ENCODE results near the gene RABL2A.
"Not testable (repeated sequence)": the region's sequence is repeated elsewhere in the genome, so short reads cannot be mapped to it uniquely, and the experiment has no call there.

The RABL2A gene

DNA sequence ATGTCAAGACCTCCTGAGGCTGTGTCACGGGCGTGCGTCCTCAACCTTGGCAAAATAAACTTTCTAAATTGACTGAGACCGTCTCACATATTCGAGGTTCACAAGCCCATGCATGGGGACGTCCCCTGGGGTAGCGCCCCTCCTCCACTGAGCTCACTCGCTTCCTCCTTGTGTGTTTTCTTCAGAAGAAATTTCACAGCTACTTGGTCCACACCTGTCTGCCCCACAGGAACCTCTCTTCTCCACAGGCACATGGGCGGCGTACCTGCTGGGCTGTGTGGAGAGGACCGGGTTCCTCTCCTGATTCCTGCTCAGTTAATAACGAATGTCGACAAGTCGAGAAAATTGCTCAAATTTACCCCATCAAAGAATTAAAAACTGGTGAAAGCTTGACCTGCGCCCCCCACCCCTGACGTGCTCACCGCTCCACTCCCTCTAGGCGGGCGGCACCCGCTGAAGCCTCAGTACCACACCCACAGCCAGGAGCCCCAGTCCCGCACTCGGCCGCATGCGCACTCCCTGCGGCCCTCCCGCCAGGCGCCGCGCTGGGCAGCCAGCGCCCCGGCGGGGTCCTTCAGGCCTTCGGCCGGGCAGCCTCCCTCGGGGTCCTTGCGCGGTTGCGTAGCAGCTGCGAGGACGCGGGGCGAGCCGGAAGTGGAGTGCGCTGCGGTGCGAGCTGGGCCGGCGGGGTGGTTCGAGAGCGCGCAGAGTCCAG lies at the start of gene RABL2A:
TSS of gene RABL2A (plus strand) at position 651 of the 715 bp plus-strand sequence. CDS start 1,341 bp downstream, outside the sequence.
- FAIRE-seq = not testable (repeated sequence)

DNA sequence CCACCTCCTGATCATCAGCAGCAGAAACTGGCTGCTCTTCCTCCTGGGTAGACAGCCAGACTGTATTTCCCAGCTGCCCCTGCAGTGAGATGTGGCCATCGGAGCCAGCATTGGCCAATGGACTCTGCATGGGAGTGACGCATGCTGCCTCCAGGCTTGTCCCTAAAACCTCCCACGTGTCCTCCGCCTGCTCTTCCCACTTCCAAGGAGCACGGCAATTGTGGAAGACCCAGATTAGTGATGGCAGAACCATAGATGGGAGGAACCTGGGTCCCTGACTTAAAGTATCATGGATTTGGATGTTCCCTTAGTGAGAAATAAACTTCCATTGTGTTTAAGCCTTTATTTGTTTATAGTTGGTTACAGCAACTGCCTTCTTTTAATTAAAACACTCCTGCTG lies 48.6 kb upstream of the RABL2A start:
- not testable (repeated sequence) for FAIRE-seq

DNA sequence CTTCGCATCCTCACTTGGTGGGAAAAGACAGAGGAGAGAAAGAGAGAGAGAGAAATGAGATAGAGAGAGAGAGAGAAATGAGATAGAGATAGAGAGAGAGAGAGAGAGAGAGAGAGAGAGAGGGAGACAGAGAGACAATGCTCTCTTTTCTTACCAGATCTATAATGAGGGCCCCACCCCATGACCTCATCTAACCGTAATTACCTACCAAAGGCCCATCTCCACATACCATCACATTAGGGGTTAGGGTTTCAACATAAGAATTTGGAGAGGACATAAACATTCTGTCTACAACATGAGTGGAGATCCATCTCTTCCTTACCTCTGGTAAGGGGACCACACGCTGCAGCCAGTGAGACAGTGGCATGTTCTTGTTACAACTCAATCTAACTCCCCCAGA lies 44.6 kb upstream of the RABL2A start:
- FAIRE-seq = not testable (repeated sequence)

DNA sequence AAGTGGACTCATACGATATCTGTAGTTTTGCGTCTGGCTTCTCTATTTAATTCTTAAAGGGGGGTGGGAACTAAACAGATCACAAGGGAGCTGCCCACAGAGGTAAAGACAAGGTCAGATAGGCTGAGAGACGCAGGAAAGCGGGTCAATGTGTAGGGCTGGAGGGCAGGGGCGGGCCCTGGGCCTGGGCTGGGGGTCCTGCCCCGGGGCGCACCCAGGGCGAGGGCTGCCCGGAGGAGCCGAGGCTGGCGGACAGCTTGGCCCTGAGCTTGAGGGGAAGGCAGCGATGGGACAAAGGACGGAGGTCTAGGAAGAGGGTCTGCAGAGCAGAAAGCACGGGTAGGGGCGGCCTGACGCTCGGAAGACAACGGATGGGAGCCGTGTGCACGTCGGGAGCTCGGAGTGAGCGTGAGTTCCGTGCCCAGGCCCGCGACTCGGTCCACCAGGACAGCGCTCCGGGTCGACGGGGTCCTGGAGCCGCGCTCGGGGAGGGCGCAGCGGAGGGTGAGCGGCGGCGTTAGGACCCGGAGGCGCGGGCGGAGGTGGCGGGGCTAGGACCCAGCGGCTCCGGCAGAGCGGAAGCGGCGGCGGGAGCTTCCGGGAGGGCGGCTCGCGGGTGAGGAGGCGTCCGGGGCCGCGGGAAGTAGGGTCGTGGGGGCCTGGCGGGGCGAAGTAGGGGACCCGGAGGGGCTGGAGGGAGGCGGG lies 43.4 kb upstream of the RABL2A start:
- FAIRE-seq = not testable (repeated sequence)

DNA sequence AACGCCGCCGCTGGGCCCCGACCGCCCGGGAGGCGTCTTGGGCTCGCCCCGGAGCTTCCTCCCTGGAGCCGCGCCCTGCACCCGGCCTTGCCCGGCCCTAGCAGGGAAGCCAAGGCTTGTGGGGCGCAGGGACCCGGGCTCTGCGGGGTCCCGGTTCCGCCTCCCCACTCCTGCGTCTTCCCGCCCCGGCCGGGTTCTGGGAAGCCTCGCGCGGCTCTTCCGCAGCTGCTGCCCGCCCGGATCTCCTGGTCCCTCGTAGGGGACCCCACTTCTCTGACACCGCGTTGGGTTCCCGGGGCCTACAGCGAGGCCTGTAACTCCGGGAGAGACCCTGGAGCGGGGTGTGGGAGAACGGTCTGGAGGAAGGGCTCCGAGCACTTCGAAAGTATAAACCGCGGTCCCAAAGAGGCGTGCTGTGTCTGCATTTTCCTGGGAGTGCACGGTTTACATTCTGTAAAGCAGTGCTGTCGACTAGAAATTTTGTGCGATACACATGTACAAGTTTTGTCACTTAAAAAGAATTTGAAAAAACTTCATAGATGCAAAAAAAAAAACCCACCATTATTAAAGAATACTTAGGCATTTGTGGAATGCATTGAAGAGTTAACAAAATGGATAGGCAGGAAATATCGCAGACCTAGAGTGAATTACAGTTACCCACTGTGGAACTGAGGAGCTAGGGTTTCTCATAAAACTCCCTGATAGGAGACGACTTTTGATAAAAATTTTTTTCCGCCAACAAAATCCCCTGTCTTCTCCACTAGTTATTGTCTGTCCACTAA lies 42.6 kb upstream of the RABL2A start:
- FAIRE-seq = not testable (repeated sequence)

DNA sequence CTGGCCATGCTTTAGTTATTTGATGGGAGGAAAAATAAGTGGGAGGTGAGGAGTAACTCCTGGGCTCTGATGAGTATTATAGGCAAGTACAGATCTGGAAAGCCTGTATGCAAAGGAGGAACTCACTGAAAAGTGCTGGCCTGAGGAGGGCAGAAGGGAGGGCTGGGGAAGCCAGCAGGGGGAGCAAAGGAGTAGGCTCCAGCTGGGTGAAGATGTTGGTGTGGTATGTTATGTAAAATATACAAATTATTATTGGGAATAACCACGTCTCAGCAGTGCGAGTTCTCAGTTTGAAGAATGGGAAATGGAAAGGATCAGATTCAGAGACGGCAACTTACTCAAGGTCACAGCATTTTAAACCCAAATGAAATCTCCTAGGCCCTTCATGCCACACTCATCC lies 39.9 kb upstream of the RABL2A start:
- FAIRE-seq = not testable (repeated sequence)

DNA sequence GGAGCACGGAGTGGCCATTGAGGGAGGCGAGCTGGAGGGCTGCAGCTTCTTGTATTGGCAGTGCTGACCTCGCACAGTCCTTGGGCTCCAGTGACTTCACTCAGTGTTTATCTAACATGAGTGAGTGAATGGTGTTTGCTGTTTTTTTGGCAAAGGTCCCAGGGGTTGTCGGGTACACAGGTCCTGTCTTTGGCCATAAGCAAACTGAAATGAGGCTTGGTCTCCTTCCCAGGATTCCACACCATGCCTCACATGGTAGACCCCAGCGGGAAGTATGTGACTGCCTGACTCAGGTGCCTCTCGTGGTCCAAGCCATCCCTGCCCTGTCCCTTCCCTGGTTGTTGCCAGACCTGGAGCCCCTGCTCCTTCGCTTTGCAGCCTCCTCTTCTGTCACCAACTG lies 37.5 kb upstream of the RABL2A start:
- not testable (repeated sequence) for FAIRE-seq

DNA sequence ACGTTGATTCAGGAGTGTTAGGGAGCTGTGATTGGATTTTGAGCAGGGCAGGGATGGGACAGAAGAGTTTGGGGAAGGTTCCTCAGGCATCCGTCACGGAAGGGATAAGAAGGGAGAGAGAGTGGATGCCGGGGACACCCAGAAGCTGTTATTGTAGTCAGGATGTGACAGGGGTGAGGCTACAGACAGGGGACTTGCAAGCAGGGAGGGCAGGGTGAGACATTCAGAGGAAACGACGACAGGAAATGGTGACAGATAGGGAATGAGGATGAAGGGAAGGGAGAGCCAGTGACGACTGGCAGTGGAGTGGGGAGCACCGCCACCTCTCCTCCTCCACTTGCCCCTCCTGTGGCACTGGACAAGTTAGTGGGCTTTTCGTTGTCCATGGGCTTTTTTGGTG lies 35.1 kb upstream of the RABL2A start:
- not testable (repeated sequence) for FAIRE-seq

DNA sequence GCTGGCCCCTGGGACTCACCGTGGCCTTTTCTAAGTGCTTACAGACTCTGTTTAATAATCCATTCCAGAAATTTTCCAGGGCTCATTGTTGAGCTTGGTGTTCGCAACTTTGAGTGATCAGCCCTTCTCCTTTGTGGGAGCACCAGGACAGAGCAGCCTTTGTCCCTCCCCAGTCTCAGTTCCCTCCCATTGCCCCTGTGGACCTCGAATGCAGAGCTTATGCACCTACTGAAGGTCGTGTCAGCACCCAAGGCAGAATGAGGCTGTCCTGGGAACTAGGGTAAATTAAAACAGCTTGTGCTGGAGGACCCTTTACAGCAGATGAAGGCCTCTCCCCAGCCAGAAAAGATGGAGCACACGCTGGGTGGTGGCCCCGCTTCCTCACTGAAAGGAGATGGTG lies 33.8 kb upstream of the RABL2A start:
- not testable (repeated sequence) for FAIRE-seq

DNA sequence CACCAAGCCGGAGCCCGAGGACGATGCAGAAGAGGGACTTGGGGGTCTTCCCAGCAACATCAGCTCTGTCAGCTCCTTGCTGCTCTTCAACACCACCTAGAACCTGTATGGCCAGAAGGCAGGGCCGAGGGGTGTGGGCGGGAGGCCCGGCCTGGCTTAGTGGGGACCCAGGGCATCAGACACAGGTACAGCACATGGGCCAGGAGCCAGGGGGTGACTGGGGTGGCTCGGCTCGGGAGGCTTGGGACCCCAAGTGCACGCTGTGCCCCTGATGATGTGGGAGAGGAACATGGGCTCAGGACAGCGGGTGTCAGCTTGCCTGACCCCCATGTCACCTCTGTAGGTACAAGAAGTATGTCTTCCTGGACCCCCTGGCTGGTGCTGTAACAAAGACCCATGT lies 31.3 kb upstream of the RABL2A start:
- FAIRE-seq = not testable (repeated sequence)

DNA sequence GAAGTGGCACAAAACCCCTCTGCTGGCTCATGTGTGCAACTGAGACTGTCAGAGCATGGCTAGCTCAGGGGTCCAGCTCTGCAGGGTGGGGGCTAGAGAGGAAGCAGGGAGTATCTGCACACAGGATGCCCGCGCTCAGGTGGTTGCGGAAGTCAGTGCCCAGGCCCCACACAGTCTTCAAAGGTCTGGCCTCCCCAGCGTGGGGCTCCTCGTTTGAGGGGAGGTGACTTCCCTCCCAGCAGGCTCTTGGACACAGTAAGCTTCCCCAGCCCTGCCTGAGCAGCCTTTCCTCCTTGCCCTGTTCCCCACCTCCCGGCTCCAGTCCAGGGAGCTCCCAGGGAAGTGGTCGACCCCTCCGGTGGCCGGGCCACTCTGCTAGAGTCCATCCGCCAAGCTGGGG lies 29.9 kb upstream of the RABL2A start:
- not testable (repeated sequence) for FAIRE-seq

DNA sequence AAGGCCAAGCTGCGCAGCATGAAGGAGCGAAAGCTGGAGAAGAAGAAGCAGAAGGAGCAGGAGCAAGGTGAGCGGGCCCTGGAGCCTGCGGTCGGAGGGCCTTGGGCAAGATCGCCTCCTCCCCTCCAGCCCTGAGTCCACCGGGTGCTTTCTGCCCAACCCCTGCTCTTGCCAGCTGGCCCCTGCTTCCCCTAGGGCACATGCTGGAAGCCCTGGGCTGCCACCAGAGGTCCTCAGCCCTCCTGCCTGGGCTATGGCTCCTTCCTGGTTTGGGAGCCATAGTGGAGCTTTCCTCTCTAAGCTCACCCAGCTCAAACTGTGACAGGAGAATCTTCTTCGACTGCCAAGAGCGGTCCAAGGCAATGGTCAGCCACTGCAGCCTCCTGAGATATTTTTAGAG lies 29.5 kb upstream of the RABL2A start:
- FAIRE-seq = not testable (repeated sequence)

DNA sequence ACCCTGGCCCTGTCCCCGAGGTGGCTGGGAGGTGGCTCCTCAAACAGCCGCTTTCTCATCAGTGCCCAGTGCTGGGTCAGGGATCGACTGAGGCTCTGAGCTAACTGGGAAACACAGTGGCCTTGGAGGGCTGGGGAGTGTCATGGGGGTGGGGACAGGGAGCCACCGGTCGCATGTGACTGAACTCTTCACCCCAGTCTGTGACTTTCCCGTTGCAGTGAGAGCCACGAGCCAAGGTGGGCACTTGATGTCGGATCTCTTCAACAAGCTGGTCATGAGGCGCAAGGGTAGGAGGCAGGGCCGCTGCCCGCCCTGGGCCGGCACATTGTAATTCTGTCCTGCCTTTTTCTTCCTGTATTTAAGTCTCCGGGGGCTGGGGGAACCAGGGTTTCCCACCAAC lies 28.9 kb upstream of the RABL2A start:
- FAIRE-seq = not testable (repeated sequence)

DNA sequence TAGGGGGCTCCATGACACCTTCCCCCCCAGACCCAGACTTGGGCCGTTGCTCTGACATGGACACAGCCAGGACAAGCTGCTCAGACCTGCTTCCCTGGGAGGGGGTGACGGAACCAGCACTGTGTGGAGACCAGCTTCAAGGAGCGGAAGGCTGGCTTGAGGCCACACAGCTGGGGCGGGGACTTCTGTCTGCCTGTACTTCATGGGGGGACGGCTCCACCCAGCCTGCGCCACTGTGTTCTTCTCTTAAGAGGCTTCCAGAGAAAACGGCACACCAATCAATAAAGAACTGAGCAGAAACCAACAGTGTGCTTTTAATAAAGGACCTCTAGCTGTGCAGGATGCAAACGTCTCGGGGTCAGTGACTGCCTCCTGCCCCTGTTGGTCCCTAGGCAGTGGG lies 28.3 kb upstream of the RABL2A start:
- not testable (repeated sequence) for FAIRE-seq

DNA sequence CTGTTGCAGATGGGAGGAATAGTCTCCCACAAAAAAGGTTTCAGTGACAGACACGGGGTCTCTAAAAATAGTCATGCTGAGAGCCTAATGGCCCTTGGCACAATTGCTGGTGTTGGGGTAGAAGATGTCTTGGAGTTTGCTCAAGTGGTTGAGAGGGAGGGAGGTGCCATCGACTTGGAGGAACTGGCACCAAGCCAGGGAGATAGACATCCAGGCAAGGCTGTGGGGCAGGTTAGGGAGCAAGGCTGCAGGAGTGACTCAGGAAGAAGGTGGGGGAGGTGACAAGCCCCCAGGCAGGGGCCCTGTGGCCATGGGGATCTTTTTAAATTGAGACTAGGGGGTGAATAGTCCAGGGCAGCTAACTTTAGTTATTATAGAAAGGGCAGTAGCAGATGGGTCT lies 27.9 kb upstream of the RABL2A start:
- FAIRE-seq = not testable (repeated sequence)

DNA sequence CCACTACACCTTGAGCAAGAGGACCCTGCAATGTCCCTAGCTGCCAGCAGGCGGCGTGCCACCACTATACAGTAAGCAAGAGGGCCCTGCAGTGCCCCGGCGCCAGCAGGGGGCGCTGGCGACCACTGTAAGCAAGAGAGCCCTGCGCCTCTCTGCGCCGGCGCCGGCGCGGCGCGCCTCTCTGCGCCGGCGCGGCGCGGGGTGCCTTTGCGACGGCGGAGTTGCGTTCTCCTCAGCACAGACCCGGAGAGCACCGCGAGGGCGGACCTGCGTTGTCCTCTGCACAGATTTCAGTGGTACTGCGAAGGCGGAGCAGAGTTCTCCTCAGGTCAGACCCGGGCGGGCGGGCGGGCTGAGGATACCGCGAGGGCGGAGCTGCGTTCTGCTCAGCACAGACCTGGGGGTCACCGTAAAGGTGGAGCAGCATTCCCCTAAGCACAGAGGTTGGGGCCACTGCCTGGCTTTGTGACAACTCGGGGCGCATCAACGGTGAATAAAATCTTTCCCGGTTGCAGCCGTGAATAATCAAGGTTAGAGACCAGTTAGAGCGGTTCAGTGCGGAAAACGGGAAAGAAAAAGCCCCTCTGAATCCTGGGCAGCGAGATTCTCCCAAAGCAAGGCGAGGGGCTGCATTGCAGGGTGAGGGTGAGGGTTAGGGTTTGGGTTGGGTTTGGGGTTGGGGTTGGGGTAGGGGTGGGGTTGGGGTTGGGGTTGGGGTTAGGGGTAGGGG lies 24.9 kb upstream of the RABL2A start:
- not testable (repeated sequence) for FAIRE-seq

DNA sequence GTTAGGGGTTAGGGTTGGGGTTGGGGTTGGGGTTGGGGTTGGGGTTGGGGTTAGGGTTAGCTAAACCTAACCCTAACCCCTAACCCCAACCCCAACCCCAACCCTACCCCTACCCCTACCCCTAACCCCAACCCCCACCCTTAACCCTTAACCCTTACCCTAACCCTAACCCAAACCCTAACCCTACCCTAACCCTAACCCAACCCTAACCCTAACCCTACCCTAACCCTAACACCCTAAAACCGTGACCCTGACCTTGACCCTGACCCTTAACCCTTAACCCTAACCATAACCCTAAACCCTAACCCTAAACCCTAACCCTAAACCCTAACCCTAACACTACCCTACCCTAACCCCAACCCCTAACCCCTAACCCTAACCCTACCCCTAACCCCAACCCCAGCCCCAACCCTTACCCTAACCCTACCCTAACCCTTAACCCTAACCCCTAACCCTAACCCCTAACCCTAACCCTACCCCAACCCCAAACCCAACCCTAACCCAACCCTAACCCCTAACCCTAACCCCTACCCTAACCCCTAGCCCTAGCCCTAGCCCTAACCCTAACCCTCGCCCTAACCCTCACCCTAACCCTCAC lies 24.1 kb upstream of the RABL2A start:
- FAIRE-seq = no peak

DNA sequence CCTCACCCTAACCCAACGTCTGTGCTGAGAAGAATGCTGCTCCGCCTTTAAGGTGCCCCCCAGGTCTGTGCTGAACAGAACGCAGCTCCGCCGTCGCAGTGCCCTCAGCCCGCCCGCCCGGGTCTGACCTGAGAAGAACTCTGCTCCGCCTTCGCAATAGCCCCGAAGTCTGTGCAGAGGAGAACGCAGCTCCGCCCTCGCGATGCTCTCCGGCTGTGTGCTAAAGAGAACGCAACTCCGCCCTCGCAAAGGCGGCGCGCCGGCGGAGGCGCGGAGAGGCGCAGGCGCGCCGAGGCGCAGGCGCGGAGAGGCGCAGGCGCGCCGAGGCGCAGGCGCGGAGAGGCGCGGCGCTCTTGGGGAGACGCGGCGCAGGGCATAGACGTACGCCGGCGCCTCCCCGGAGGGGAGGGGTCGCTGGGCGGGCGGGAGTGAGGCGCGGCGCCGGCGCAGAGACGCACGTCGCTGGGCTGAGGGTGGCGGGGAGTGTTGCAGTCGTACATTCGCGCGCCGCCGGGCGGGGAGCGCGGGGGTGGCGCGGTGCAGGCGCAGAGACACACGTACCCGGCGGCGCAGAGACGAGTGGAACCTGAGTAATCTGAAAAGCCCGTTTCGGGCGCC lies 23.5 kb upstream of the RABL2A start:
- not testable (repeated sequence) for FAIRE-seq

DNA sequence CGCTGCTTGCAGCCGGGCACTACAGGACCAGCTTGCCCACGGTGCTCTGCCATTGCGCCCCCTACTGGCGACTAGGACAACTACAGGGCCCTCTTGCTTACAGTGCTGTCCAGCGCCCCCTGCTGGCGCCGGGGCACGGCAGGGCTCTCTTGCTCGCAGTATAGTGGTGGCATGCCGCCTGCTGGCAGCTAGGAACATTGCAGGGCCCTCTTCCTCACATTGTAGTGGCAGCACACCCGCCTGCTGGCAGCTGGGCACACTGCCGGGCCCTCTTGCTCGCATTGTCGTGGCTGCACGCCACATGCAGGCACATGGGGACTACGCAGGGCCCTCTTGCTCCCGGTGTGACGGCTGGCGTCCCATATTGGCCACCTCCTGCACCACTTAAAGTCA lies 23.0 kb upstream of the RABL2A start:
- FAIRE-seq = not testable (repeated sequence)

DNA sequence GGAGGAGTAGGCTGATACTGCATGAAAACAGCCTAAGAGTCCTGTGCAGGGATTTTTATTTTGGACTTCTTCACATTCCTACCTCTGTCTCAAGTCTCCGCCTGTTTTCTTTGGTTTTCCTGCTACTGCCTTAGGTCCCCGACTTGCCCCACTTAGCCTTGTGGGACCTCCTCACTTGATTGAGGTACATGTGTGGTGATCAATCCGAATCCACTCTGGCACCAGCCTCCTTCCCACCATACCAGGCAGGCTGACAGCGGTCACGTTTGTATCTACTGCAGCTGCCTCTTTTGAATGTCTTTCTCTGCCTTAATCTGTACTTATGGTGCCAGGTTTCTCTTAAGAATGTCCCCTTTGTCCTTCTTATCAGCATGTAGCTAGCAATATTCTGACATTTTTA lies 22.4 kb upstream of the RABL2A start:
- not testable (repeated sequence) for FAIRE-seq

DNA sequence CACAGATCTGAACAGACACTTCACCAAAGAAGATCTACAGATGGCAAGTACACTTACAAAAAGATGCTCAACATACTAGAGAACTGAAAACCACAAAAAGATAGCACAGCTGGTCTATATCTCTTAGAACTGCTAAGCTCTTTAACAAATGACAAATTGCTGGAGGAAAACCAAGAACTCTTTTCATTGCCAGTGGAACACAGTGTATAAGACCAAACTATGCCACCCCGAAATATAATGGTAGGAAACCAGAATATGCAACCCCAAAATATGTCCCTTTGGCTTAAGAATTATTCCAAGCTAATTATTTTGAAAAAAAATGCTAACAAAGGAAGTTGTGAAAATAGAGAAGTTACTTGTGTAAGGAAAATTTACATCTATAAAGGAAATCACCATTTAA lies 21.0 kb upstream of the RABL2A start:
- not testable (repeated sequence) for FAIRE-seq

DNA sequence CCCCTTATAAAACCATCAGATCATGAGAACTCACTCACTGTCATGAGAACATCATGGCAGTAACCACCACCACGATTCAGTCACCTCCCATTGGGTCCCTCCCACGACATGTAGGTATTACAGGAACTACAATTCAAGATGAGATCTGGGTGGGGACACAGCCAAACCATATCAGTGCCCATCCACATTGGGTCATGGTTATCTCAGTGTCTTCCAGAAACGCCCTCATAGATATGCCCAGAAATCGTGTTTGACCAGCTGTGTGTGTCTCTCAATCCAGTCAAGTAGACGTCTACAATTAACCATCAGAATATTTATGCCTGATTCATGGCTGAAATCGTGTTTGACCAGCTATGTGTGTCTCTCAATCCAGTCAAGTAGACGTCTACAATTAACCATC lies 17.2 kb upstream of the RABL2A start:
- FAIRE-seq = not testable (repeated sequence)

Measured in endometrium (tissue), 2 donors.